Endothelial cell (in vitro differentiated cells): ENCODE measurements around the gene KCNJ6. TPM values are rescaled to one million over a fixed set of nuclear protein-coding genes. Genes with fewer than 3 reads are reported as not detected.

Experiments used
- DNase-seq: peaks from one replicate; pipeline ENCODE4 v3.0.0; 2021; ENCODE audit warnings: low spot score
- H3K27ac Mint-ChIP-seq: one replicate; pipeline ENCODE4 v1.8.0; 2021; ENCODE audit warnings: mixed read lengths, inconsistent platforms; ENCODE audit not compliant: unreplicated experiment
- H3K27me3 Mint-ChIP-seq: one replicate; pipeline ENCODE4 v1.8.0; 2021; ENCODE audit warnings: mild to moderate bottlenecking, moderate library complexity, mixed read lengths, inconsistent platforms; ENCODE audit not compliant: unreplicated experiment
- H3K36me3 Mint-ChIP-seq: one replicate; pipeline ENCODE4 v1.8.0; 2021; ENCODE audit warnings: mild to moderate bottlenecking, low read depth, mixed read lengths, inconsistent platforms; ENCODE audit not compliant: unreplicated experiment
- H3K4me1 Mint-ChIP-seq: one replicate; pipeline ENCODE4 v1.8.0; 2021; ENCODE audit warnings: mild to moderate bottlenecking, mixed read lengths, inconsistent platforms; ENCODE audit not compliant: unreplicated experiment
- H3K4me3 Mint-ChIP-seq: one replicate; pipeline ENCODE4 v1.8.0; 2021; ENCODE audit warnings: mild to moderate bottlenecking, mixed read lengths, inconsistent platforms; ENCODE audit not compliant: unreplicated experiment
- H3K9me3 Mint-ChIP-seq: one replicate; pipeline ENCODE4 v1.8.0; 2021; ENCODE audit warnings: mixed read lengths, inconsistent platforms; ENCODE audit not compliant: unreplicated experiment
- total RNA-seq: library from RNA; stranded (reverse); fragmentation: NEBNext Ultra II Directional; extraction: Animal tissue kit (Norgen Biotek cat#: 25700); gene quantifications from one replicate; pipeline ENCODE4 v1.2.1, GENCODE V29; 2021; ENCODE audit not compliant: unreplicated experiment
- TF ChIP-seq, protein P1 (sequence below): fragments of 200-600 bp; sonication (generic); IDR thresholded peaks from one replicate; pipeline ENCODE4 v1.5.0; 2021; ENCODE audit warnings: antibody characterized with exemption; ENCODE audit not compliant: unreplicated experiment

KCNJ6 gene
- total RNA-seq, 1 donor from 2014 or later, result 0.41 TPM

DNA sequence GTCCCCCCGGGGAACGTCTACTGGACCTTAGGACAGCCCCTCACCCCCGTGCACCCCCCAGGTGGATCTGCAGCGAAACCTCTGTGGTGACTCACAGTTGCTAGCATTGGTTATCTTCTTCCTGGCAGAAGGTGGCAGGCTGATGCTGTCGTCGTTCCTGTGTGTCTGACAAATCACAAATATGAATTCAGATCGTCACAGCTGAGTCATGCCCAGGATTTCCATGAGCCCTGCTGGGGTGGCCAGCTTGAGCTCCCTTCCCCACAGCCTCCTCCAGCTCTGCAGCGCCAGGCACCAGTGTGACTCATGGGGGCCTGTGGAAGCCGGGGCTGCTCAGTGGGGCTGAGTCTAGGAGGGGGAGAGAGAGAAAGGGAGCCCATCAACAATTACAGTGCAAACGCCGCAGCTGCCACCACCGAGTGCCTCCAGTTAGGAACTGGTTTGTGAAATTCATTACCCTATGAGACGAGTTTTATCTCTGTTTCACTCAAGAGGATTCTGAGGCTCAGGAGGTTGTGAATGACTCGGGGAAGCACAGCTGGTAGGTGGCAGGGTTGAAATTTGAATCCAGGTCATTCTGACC is 351.8 kb downstream of the KCNJ6 start:
- peak overlapping the region; percentile 64 for H3K27ac Mint-ChIP-seq

DNA sequence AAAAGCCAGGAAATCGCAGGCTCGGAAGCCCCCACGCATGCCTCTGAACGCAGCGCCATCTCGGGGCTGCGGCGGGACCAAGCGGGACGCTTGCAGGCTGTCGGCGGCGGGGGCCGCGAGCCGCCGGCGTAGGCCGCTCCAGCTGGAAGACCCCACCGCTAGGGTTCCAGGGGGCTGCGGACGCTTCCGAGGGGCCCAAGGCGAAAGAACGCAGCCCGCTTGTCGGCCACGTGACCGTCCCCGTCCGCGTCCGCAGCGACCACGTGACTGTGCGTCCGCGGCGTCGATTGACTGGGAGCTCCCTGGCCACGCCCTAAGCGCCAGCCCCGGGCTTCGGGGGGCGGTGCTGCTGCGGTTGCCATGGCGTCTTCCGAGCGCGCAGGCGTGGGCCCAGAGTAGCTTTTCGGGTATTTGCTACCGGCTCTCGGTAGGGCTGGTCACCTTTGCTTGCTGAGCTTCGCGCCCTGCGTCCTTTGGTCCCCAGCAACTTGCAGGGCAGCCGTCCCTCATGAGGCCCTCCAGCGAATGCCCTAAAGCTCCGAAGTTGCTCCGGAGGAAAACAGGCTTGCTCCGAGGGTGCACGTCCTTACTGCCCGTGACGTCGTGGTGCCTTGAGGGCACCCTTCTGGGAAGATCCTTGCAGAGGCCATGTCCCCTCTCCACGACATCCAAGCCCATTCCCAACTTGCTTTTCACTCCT is 352.5 kb downstream of the KCNJ6 start:
- no peak overlapping the region for H3K4me3 Mint-ChIP-seq
- peak; percentile 50 for DNase-seq

More for the DNA sequence above, 351.8 kb downstream of the KCNJ6 start:
- Mint-ChIP-seq H3K4me3 (no peak overlapping the region), H3K36me3 (no peaks in the 10 kb centered on the region), H3K27me3 (peaks cover 3% of the 10 kb centered on the region), H3K9me3 (no peaks in the 10 kb centered on the region), H3K4me1 (peaks cover 20% of the 10 kb centered on the region)
- TF ChIP-seq, protein P1, sequence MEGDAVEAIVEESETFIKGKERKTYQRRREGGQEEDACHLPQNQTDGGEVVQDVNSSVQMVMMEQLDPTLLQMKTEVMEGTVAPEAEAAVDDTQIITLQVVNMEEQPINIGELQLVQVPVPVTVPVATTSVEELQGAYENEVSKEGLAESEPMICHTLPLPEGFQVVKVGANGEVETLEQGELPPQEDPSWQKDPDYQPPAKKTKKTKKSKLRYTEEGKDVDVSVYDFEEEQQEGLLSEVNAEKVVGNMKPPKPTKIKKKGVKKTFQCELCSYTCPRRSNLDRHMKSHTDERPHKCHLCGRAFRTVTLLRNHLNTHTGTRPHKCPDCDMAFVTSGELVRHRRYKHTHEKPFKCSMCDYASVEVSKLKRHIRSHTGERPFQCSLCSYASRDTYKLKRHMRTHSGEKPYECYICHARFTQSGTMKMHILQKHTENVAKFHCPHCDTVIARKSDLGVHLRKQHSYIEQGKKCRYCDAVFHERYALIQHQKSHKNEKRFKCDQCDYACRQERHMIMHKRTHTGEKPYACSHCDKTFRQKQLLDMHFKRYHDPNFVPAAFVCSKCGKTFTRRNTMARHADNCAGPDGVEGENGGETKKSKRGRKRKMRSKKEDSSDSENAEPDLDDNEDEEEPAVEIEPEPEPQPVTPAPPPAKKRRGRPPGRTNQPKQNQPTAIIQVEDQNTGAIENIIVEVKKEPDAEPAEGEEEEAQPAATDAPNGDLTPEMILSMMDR, result no peak
- peak; percentile 10 for DNase-seq

DNA sequence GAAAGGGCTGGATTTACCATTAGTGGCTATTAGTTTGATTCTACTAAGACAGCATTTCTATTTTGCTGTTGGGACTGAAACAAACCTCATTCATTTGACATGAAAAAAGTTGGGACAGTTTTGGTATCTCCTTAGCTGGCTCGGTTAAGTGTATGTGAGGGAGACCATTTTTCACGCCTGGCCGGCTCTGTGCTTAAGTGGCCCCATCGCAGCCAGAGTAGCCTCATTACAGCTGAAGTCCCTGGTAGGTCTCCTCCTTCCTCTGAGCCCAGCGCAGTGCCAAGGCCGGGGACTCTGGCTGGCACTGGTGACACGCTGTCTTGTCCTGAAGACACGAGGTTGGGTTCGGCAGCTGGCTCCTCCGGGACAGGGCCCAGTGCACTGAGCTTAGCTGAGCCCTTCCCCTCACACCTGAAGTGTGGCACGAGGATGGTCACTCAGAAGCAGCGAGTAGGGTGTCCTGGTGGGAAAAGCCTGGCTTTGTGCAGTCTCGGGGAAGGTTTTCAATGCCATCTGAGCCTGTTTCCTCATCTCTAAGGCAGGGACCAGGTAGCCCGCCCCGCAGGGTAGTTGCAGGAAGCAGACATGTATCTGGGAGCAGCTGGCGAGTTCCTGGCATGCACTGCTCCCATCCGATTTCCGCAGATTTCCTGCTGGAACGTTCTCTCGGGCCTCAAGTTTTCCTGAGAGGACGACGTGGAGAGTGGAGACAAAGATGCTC is 353.2 kb downstream of the KCNJ6 start:
- H3K9me3 Mint-ChIP-seq, result no peaks in the 10 kb centered on the region
- H3K36me3 Mint-ChIP-seq, result no peaks in the 10 kb centered on the region
- H3K4me3 Mint-ChIP-seq, result no peak overlapping the region
- TF ChIP-seq, protein P1, result no peak
- DNase-seq, result peak; percentile 40
- peaks cover 11% of the 10 kb centered on the region for H3K4me1 Mint-ChIP-seq
- peak overlapping the region; percentile 61 for H3K27ac Mint-ChIP-seq
- H3K27me3 Mint-ChIP-seq, result peaks cover 3% of the 10 kb centered on the region

More for the DNA sequence above, 352.5 kb downstream of the KCNJ6 start:
- Mint-ChIP-seq H3K27me3 (peaks cover 3% of the 10 kb centered on the region), H3K4me1 (peaks cover 14% of the 10 kb centered on the region), H3K27ac (peak overlapping the region; percentile 64), H3K36me3 (no peaks in the 10 kb centered on the region), H3K9me3 (no peaks in the 10 kb centered on the region)
- TF ChIP-seq, protein P1, result no peak

DNA sequence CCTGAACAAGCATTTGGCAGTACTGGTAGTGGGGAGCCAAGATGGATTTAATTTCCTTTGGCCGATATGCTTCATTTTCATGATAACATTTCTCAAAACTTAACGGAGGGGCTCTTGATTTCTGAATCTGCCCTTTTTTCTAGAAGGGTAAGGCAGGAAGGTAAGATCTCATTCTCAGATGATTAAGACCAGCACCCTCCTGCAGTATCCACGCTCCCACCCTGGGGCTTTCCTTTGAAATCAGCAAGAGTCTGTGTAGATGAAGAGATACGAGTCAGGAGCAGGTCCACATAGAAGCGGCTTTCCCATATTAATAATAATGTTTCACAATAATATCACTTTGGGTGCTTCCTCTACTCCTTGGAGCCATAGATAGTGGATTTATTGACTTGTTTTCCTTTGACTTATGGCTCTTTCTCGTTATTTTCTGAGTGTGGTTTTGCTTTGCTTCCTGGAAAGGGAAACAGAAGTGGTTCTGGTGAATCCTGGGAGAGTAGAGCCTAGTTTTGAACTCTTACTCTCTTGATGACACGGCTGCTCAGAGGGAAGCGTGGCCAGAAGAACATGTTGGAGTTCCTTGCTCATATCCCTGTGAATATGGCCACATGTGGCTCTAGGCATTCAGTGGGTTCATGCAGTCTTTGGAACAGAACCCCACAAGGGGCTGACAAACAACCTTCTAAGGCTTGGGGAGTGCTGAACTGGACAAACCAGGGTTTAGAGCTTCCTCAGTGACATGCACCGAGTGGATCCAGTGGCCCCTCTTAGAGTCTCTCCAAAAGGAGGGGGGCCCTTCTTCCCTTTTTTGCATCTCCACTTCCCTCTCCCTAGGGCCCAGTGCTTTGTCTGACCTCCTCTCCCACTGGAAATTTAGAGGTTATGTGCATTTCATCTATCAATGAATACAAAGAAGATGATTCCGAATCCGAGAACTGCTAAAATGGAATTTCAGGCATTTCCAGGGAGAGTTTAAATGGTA is 354.0 kb downstream of the KCNJ6 start:
- peaks cover 11% of the 10 kb centered on the region for H3K4me1 Mint-ChIP-seq
- no peak overlapping the region for H3K27ac Mint-ChIP-seq
- TF ChIP-seq, protein P1, result no peak
- no peak for DNase-seq
- no peaks in the 10 kb centered on the region for H3K9me3 Mint-ChIP-seq
- peaks cover 3% of the 10 kb centered on the region for H3K27me3 Mint-ChIP-seq
- no peak overlapping the region for H3K4me3 Mint-ChIP-seq
- H3K36me3 Mint-ChIP-seq, result no peaks in the 10 kb centered on the region
